Cardiac fibroblast (primary cell): ENCODE measurements around the gene ADAMTSL3.

Experiments
- DNase-seq, 2 donors: peaks; one replicate each; pipeline versions ENCODE4 v3.0.0 to v3.0.0-alpha.2; 2010; ENCODE audit warnings: low read depth in 2 of 2
- H3K4me3 ChIP-seq, 2 donors: replicated peaks in 1 of 2; 1 replicate in 1 of 2; 2 replicates in 1 of 2; pipeline ENCODE4 v1.5.1; 2011; ENCODE audit warnings: low read depth in 2 of 2, low read length in 2 of 2, mild to moderate bottlenecking in 2 of 2, moderate library complexity in 1 of 2
- TF ChIP-seq, protein P1 (sequence below): IDR thresholded peaks from one replicate; pipeline ENCODE4 v1.5.1; 2011; ENCODE audit warnings: low read depth, mild to moderate bottlenecking, low read length, inconsistent platforms

Gene ADAMTSL3

GRCh38 chr15:83653639-83654378 lies at the start of gene ADAMTSL3:
ADAMTSL3 (plus strand) TSS chr15:83654123; CDS start chr15:83655762, 1,639 bp downstream.
- peak within 1 kb of the TSS; percentile 4 to 32 for H3K4me3 ChIP-seq
- TF ChIP-seq, protein P1, sequence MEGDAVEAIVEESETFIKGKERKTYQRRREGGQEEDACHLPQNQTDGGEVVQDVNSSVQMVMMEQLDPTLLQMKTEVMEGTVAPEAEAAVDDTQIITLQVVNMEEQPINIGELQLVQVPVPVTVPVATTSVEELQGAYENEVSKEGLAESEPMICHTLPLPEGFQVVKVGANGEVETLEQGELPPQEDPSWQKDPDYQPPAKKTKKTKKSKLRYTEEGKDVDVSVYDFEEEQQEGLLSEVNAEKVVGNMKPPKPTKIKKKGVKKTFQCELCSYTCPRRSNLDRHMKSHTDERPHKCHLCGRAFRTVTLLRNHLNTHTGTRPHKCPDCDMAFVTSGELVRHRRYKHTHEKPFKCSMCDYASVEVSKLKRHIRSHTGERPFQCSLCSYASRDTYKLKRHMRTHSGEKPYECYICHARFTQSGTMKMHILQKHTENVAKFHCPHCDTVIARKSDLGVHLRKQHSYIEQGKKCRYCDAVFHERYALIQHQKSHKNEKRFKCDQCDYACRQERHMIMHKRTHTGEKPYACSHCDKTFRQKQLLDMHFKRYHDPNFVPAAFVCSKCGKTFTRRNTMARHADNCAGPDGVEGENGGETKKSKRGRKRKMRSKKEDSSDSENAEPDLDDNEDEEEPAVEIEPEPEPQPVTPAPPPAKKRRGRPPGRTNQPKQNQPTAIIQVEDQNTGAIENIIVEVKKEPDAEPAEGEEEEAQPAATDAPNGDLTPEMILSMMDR: no peak

GRCh38 chr15:83604549-83604948 lies 49.4 kb upstream of the ADAMTSL3 start:
- H3K4me3 ChIP-seq: no peak overlapping the region
- TF ChIP-seq, protein P1: no peak
- DNase-seq: no peak

More at GRCh38 chr15:83653639-83654378, at the start of gene ADAMTSL3:
- DNase-seq: peak; percentile 44 to 70

DNA sequence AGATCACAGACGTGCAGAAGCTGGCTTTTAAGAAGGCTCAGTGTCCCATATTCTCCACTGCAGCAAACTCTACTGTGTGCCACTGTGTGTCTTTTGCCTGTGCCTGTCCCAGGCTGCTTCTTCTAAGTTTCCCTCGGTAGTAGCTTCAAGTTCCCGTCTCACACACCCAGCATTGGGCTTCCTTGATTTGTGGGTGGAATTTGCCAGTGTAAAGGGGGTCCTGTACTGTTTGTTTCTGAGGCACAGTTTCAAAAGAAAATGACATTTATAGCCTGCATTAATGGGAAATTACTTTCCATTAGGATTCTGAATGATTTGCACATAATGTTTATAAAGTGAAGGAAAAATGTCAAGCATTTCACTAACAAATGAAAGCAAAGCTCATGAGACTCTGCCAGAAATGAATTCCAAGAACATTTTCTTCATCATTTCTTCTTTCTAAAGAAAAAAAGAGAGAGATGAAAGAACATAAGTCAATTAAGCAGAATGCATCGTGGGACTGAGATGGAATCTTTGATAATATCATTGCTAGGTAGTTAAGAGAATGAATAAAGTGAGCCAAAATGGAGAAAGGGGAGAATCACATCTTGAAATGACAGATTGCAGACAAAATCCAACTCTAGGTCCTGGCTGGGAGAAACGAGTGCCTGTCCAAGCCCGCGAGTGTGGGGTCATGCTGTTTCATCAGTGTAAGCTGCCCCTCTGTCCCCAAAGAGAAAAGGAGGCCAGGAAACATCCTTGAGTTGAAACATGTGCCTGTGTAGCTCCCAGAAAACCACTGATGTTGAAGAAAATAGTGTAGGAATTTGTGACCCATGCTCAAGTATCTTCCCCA lies 48.6 kb upstream of the ADAMTSL3 start:
- TF ChIP-seq, protein P1: no peak
- no peak overlapping the region for H3K4me3 ChIP-seq

DNA sequence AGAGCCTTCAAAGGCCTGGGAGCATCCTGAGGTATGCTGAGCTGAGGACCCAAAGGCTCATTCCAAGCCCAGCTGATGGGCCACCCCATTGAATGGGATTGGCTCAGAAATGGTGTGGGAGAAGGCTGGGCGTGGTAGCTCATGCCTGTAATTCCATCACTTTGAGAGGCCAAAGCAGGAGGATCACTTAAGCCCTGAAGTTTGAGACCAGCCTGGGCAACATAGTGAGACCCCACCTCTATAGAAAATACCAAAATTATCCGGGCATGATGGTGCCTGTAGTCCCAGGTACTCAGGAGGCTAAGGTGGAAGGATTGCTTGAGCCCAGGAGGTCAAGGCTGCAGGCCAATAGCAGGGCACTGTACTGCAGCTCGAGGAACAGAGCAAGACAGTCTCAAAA lies 43.8 kb upstream of the ADAMTSL3 start:
- TF ChIP-seq, protein P1: no peak
- no peak for DNase-seq
- no peak overlapping the region for H3K4me3 ChIP-seq

More for the DNA sequence above, 48.6 kb upstream of the ADAMTSL3 start:
- DNase-seq: no peak

DNA sequence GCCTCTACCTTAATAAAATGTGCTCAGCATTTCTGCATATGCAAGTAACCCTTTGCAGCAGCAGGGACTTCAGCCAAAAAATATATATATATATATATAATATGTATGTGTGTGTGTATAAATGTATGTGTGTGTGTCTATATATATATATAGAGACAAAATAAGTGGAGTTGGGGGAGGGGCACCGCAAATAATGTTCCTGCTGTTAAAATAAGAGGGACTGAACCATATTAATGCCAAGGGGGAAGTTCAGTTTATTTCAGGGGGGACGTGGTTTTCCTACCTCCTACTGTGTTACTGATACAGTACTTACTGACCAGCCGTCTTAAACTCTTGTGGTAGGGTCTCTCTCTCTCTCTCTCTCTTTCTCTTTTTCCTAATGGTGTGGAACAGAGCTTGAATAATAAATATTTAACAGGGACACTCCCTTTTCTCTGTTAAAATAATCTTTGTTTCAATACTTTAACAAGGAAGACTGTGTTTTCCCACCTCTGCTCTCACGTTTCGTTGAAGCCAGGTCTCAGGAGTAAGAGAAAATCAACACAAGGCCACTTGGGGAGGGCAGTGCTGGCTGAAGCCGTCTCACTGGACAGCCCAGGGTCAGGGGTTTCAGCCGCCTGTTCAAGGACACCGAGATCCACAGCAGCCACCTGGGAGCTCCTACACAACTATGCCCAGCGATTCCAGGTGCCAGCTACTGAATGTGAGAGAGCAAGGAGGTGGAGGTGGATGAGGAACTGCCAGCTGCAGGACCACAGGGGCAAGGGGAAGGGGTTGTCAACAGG lies 42.8 kb upstream of the ADAMTSL3 start:
- no peak for DNase-seq
- TF ChIP-seq, protein P1: no peak
- H3K4me3 ChIP-seq: no peak overlapping the region

DNA sequence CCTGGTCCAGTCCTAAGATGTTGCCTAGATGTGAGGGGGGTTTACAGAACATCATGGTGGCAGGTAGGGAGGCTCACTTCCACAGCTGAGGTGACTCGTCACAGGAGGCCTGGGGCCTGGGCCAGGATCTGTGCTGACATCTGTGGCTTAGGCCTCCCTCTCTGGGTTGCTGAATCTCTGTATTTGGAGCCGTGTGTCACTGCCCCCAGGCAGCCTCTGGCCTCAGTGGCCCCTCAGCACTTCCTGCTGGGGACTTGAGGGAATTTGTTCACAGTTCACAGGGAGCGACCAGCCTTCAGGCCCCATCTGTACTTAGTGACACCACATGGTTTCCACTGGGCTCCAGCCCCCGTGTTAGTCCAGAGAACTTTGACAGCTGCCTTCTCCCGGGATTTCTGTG lies 41.7 kb upstream of the ADAMTSL3 start:
- H3K4me3 ChIP-seq: no peak overlapping the region
- no peak for DNase-seq
- TF ChIP-seq, protein P1: no peak
